Sigmoid colon (tissue), 7 donors: Measurements from ENCODE around the gene SPATA33. TPM values are rescaled to one million over a fixed set of nuclear protein-coding genes. Genes with fewer than 3 reads are reported as not detected.
"Not testable (repeated sequence)": the region's sequence is repeated elsewhere in the genome, so short reads cannot be mapped to it uniquely, and the experiment has no call there.

ENCODE experiments used
- DNase-seq: peaks from one replicate; pipeline ENCODE4 v3.0.0-alpha.2; 2019
- H3K27ac ChIP-seq, 4 donors: fragments of 200-600 bp; sonication (generic); one replicate each; pipeline ENCODE4 v1.5.1; 2016 to 2019; ENCODE audit warnings: mild to moderate bottlenecking in 1 of 4
- H3K27me3 ChIP-seq, 3 donors: fragments of 200-600 bp; sonication (generic); one replicate each; pipeline ENCODE4 v1.5.1; 2019; ENCODE audit warnings: mild to moderate bottlenecking in 1 of 3
- H3K36me3 ChIP-seq, 4 donors: fragments of 200-600 bp; sonication (generic); one replicate each; pipeline ENCODE4 v1.5.1; 2016 to 2019
- H3K4me1 ChIP-seq, 4 donors: fragments of 200-600 bp; sonication (generic); one replicate each; pipeline ENCODE4 v1.5.1; 2017 to 2019
- H3K4me3 ChIP-seq, 4 donors: fragments of 200-600 bp; sonication (generic); one replicate each; pipeline ENCODE4 v1.5.1; 2017 to 2019; ENCODE audit warnings: mild to moderate bottlenecking in 2 of 4, moderate library complexity in 1 of 4
- H3K9me3 ChIP-seq, 4 donors: fragments of 200-600 bp in 3 of 4; sonication (generic) in 3 of 4; one replicate each; pipeline versions ENCODE4 v1.5.1 to v1.6.1; 2013 to 2019
- EP300 ChIP-seq, 4 donors: sonication (generic); formaldehyde crosslinking; IDR thresholded peaks; one replicate each; pipeline ENCODE4 v1.6.1; 2017; ENCODE audit warnings: antibody characterized with exemption in 4 of 4
- POLR2A ChIP-seq, 2 donors: fragments of 450-650 bp; IDR thresholded peaks; one replicate each; pipeline ENCODE4 v1.6.1; 2016; ENCODE audit warnings: antibody characterized with exemption in 2 of 2, mild to moderate bottlenecking in 2 of 2, moderate library complexity in 2 of 2
- POLR2AphosphoS5 ChIP-seq, 4 donors: sonication (generic); formaldehyde crosslinking; IDR thresholded peaks; one replicate each; pipeline ENCODE4 v1.6.1; 2017; ENCODE audit warnings: antibody characterized with exemption in 4 of 4
- WGBS, 2 donors: extraction: QIAGEN DNeasy Blood & Tissue Kit; methylation state at CpG; one replicate each; pipeline ENCODE4 v1.1.7; 2013; 5-methylcytosine and 5-hydroxymethylcytosine counted together
- intact Hi-C: fragments of 100-400 bp; cut with DNase I; formaldehyde crosslinking; loops from one replicate; pipeline ENCODE4 v1.15.1; 2023
- polyA plus RNA-seq, 3 donors: library from polyadenylated mRNA; stranded (reverse); fragments of 200-250 nt; gene quantifications; one replicate each; pipeline ENCODE4 v1.2.3, GENCODE V29; 2013
- total RNA-seq, 4 donors: library from RNA; depleted of rRNA; stranded (reverse); fragments of >200 nt; gene quantifications; one replicate each; pipeline ENCODE4 v1.1.0, GENCODE V29; 2016
- TF ChIP-seq, protein P1 (sequence below), 4 experiments: fragments of 450-650 bp in 3 of 4; fragments of 200-600 bp in 1 of 4; IDR thresholded peaks; one replicate each; pipeline ENCODE4 v1.5.1; 2016 to 2019; ENCODE audit warnings: antibody characterized with exemption in 4 of 4, mild to moderate bottlenecking in 3 of 4, moderate library complexity in 2 of 4
- donor health status: healthy with polysubstance abuse.
- donor health status: Bipolar disorder and iron deficiency.
- donor health status: healthy.

The SPATA33 gene
- total and polyA plus RNA-seq, 7 donors = 1.4 to 7.7 (median 4.6) TPM

DNA sequence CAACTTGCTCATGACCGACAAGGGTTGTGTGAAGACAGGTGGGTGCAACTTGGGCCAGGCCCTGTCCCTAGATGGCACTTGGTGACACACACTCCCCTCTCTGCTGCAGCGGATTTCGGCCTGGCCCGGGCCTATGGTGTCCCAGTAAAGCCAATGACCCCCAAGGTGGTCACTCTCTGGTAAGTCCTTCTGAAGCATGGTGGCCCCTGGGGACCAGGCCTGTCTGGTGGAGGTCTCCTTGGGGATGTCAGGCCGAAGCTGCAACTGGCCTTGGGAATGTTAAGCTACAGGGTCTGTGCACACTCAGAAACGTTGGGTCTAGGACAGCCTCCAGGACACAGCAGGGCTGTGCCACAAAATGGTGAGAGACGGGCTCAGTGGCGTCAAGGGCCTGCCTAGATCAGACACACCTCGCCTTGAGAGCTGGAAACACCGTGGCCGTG is 35.7 kb downstream of the SPATA33 start:
- Histone ChIP-seq H3K27ac (no peak overlapping the region), H3K36me3 (peaks cover 6 to 63% (median 35%) of the 10 kb centered on the region in 4 donors), H3K4me3 (no peak overlapping the region), H3K4me1 (no peaks in the 10 kb centered on the region), H3K9me3 (no peaks in the 10 kb centered on the region), H3K27me3 (no peaks in the 10 kb centered on the region)
- intact Hi-C loops = no loop called here
- TF ChIP-seq, protein P1, sequence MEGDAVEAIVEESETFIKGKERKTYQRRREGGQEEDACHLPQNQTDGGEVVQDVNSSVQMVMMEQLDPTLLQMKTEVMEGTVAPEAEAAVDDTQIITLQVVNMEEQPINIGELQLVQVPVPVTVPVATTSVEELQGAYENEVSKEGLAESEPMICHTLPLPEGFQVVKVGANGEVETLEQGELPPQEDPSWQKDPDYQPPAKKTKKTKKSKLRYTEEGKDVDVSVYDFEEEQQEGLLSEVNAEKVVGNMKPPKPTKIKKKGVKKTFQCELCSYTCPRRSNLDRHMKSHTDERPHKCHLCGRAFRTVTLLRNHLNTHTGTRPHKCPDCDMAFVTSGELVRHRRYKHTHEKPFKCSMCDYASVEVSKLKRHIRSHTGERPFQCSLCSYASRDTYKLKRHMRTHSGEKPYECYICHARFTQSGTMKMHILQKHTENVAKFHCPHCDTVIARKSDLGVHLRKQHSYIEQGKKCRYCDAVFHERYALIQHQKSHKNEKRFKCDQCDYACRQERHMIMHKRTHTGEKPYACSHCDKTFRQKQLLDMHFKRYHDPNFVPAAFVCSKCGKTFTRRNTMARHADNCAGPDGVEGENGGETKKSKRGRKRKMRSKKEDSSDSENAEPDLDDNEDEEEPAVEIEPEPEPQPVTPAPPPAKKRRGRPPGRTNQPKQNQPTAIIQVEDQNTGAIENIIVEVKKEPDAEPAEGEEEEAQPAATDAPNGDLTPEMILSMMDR (IDR thresholded peaks at IDR 0.05) = no peak
- TF ChIP-seq POLR2AphosphoS5 (IDR thresholded peaks at IDR 0.05) (no peak), POLR2A (IDR thresholded peaks at IDR 0.05) (no peak), EP300 (IDR thresholded peaks at IDR 0.05) (no peak)
- DNase-seq = peak; percentile 55
- 92 to 93% methylated on average over 11 of the region's 11 CpGs for WGBS, 2 donors

DNA sequence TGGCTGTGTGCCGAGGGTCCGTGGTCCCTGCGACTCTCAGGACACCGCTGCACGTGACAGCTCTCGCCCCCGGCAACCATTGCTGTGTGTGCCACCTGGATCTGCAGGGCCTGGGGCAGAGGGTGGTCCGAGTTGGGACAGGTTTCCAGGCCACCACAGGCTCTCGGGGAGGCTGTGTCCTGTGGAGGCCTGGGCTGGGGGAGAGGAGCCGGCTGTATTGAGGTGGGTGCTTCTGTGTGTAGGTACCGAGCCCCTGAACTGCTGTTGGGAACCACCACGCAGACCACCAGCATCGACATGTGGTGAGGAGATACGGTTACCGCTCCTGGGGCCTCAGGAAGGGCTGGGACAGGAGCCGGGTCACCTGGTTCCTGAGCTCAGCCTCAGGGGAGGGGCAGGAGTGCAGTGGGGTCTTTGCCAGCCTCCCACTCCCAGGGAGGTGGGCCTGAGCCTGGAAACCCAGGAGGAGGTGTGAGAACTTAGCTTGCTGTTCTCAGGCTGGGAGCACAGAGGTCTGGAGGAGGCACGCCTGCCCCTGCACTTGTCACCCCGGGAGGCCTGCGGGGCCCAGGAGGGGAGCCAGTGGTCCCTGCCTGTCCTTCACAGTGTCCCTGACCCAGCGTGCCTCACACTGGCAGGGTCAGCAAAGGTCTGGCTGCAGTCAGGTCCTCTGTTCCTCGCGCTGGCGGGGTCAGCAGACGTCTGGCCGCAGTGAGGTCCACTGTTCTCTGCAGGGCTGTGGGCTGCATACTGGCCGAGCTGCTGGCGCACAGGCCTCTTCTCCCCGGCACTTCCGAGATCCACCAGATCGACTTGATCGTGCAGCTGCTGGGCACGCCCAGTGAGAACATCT is 36.5 kb downstream of the SPATA33 start:
- H3K4me1 ChIP-seq = no peaks in the 10 kb centered on the region
- intact Hi-C loops = no loop called here
- H3K27ac ChIP-seq = no peak overlapping the region
- H3K9me3 ChIP-seq = no peaks in the 10 kb centered on the region
- TF ChIP-seq POLR2AphosphoS5 (IDR thresholded peaks at IDR 0.05) = no peak
- no peak for TF ChIP-seq EP300 (IDR thresholded peaks at IDR 0.05)
- no peak for TF ChIP-seq POLR2A (IDR thresholded peaks at IDR 0.05)
- TF ChIP-seq, protein P1 (IDR thresholded peaks at IDR 0.05) = no peak
- WGBS, 2 donors = 75 to 88% methylated on average over 32 of the region's 32 CpGs
- no peaks in the 10 kb centered on the region for H3K27me3 ChIP-seq
- peak; percentile 61 for DNase-seq
- H3K36me3 ChIP-seq = peaks cover 6 to 63% (median 35%) of the 10 kb centered on the region in 4 donors
- no peak overlapping the region for H3K4me3 ChIP-seq

GRCh38 chr16:89694784-89695085 is 37.1 kb downstream of the SPATA33 start:
- H3K36me3 ChIP-seq = peaks cover 6 to 63% (median 35%) of the 10 kb centered on the region in 4 donors
- WGBS, 2 donors = 38 to 78% methylated on average over 23 of the region's 23 CpGs
- H3K27ac ChIP-seq, H3K9me3 ChIP-seq, H3K4me3 ChIP-seq, H3K4me1 ChIP-seq, intact Hi-C loops, H3K27me3 ChIP-seq, DNase-seq: not testable (repeated sequence)

- TF ChIP-seq POLR2AphosphoS5 (IDR thresholded peaks at IDR 0.05) (no peak), POLR2A (IDR thresholded peaks at IDR 0.05) (no peak), EP300 (IDR thresholded peaks at IDR 0.05) (no peak)
- TF ChIP-seq, protein P1 (IDR thresholded peaks at IDR 0.05) = no peak
- 80 to 90% methylated on average over 31 of the region's 31 CpGs for WGBS, 2 donors
Measured at GRCh38 chr16:89695086-89695874, 37.6 kb downstream of the SPATA33 start.

More at GRCh38 chr16:89695086-89695874, 37.6 kb downstream of the SPATA33 start:
- DNase-seq = no peak
- Histone ChIP-seq H3K27ac (no peak overlapping the region), H3K36me3 (peaks cover 6 to 61% (median 35%) of the 10 kb centered on the region in 4 donors), H3K4me3 (no peak overlapping the region), H3K9me3 (no peaks in the 10 kb centered on the region), H3K4me1 (peaks cover 0 to 7% (median 7%) of the 10 kb centered on the region in 4 donors), H3K27me3 (no peaks in the 10 kb centered on the region)
- intact Hi-C loops = no loop called here
